Transverse colon (tissue), 4 donors: ENCODE measurements around the gene CBL. TPM values are rescaled to one million over a fixed set of nuclear protein-coding genes. Genes with fewer than 3 reads are reported as not detected.
A peak's percentile ranks its signal among the peaks of the same experiment; 100 is the strongest.

Source experiments
- DNase-seq: peaks from one replicate; pipeline ENCODE4 v3.0.0-alpha.2; 2019
- H3K27ac ChIP-seq, 4 donors: fragments of 200-600 bp; sonication (generic); 2 replicates each; pipeline ENCODE4 v1.5.1; 2016 to 2018; ENCODE audit warnings: inconsistent platforms in 4 of 4
- H3K27me3 ChIP-seq: fragments of 200-600 bp; sonication (generic); 2 replicates; pipeline ENCODE4 v1.5.1; 2017; ENCODE audit warnings: inconsistent platforms
- H3K36me3 ChIP-seq, 4 donors: fragments of 200-600 bp; sonication (generic); 2 replicates each; pipeline ENCODE4 v1.5.1; 2017 to 2019; ENCODE audit warnings: inconsistent platforms in 4 of 4
- H3K4me1 ChIP-seq, 4 donors: fragments of 200-600 bp; sonication (generic); 2 replicates each; pipeline ENCODE4 v1.5.1; 2017 to 2020; ENCODE audit warnings: inconsistent platforms in 4 of 4
- H3K4me3 ChIP-seq, 4 donors: fragments of 200-600 bp; sonication (generic); 1 replicate in 1 of 4; 2 replicates in 3 of 4; pipeline versions ENCODE4 v1.5.1 to v1.6.1; 2017 to 2019; ENCODE audit warnings: inconsistent platforms in 4 of 4
- H3K9me3 ChIP-seq, 2 donors: fragments of 200-600 bp; sonication (generic); 2 replicates each; pipeline ENCODE4 v1.5.1; 2017 to 2019; ENCODE audit warnings: inconsistent platforms in 2 of 2
- CTCF ChIP-seq, 5 experiments: fragments of 200-600 bp in 3 of 5; fragments of 450-650 bp in 2 of 5; sonication (generic) in 3 of 5; IDR thresholded peaks; 1 replicate in 2 of 5; 2 replicates in 3 of 5; pipeline ENCODE4 v1.5.1; 2016 to 2017; ENCODE audit warnings: antibody characterized with exemption in 5 of 5, inconsistent platforms in 3 of 5, mild to moderate bottlenecking in 2 of 5, moderate library complexity in 1 of 5
- EP300 ChIP-seq: sonication (generic); formaldehyde crosslinking; IDR thresholded peaks from one replicate; pipeline ENCODE4 v1.6.1; 2017; ENCODE audit warnings: antibody characterized with exemption, low read depth
- POLR2A ChIP-seq: fragments of 450-650 bp; IDR thresholded peaks from one replicate; pipeline ENCODE4 v1.6.1; 2016; ENCODE audit warnings: antibody characterized with exemption, mild to moderate bottlenecking, moderate library complexity
- POLR2AphosphoS5 ChIP-seq, 3 donors: sonication (generic); formaldehyde crosslinking; IDR thresholded peaks; one replicate each; pipeline ENCODE4 v1.6.1; 2016; ENCODE audit warnings: antibody characterized with exemption in 3 of 3
- WGBS, 2 donors: methylation state at CpG; one replicate each; pipeline ENCODE4 v1.1.5; 2018; ENCODE audit warnings: low coverage in 1 of 2; 5-methylcytosine and 5-hydroxymethylcytosine counted together
- in situ Hi-C, 4 donors: fragments of 200-750 bp; cut with MboI; loops; one replicate each; pipeline versions ENCODE4 v1.15.0 to v1.15.1; 2017; ENCODE audit warnings: low sequenced_read_pairs in 3 of 4, low pct_ligation_motif_present in 1 of 4, low pct_unique_long_range_greater_than_20kb in 1 of 4
- intact Hi-C: fragments of 100-400 bp; cut with DNase I; formaldehyde crosslinking; loops from one replicate; pipeline ENCODE4 v1.15.1; 2023; ENCODE audit warnings: low total_unique reads
- total RNA-seq, 4 donors: library from RNA; depleted of rRNA; stranded (reverse); fragments of >200 nt; gene quantifications; one replicate each; pipeline ENCODE4 v1.1.0, GENCODE V29; 2016

CBL gene
- total RNA-seq, 4 donors from 2014 or later = 6.8 to 18.7 (median 12.4) TPM

GRCh38 chr11:119202554-119202953, 3.6 kb upstream of the CBL start:
- WGBS, 2 donors = 80 to 88% methylated on average over 1 to 7 of the region's 7 CpGs
- intact Hi-C loops = no loop called here

GRCh38 chr11:119204066-119204465, 2.1 kb upstream of the CBL start:
- in situ Hi-C loops = no loop called here
- H3K4me1 ChIP-seq = peaks cover 2 to 26% (median 11%) of the 10 kb centered on the region in 4 donors
- intact Hi-C loops = no loop called here
- H3K27ac ChIP-seq = no peak overlapping the region
- WGBS, 2 donors = 88 to 94% methylated on average over 8 to 9 of the region's 9 CpGs
- no peaks in the 10 kb centered on the region for H3K36me3 ChIP-seq
- TF ChIP-seq POLR2A (no peak), CTCF (IDR thresholded peaks at IDR 0.05) (no peak), EP300 (no peak), POLR2AphosphoS5 (IDR thresholded peaks at IDR 0.05) (no peak)
- H3K27me3 ChIP-seq = no peaks in the 10 kb centered on the region
- DNase-seq = no peak
- no peak overlapping the region for H3K4me3 ChIP-seq
- H3K9me3 ChIP-seq = no peaks in the 10 kb centered on the region

More at GRCh38 chr11:119202554-119202953, 3.6 kb upstream of the CBL start:
- Histone ChIP-seq H3K27ac (no peak overlapping the region), H3K36me3 (no peaks in the 10 kb centered on the region), H3K9me3 (no peaks in the 10 kb centered on the region), H3K27me3 (no peaks in the 10 kb centered on the region), H3K4me1 (peaks cover under 1 to 15% (median 7%) of the 10 kb centered on the region in 4 donors), H3K4me3 (no peak overlapping the region)
- TF ChIP-seq POLR2A = no peak
- no peak for TF ChIP-seq EP300
- no peak for TF ChIP-seq POLR2AphosphoS5 (IDR thresholded peaks at IDR 0.05)
- no peak for TF ChIP-seq CTCF (IDR thresholded peaks at IDR 0.05)
- no peak for DNase-seq
- in situ Hi-C loops = no loop called here

GRCh38 chr11:119205080-119205479, 1.1 kb upstream of the CBL start:
- Histone ChIP-seq H3K27me3 (no peaks in the 10 kb centered on the region), H3K27ac (peak overlapping the region; percentile 92 to 96 (median 94)), H3K4me3 (peak overlapping the region in 2 of 4 donors; percentile 85 to 86), H3K4me1 (peaks cover 2 to 26% (median 11%) of the 10 kb centered on the region in 4 donors), H3K36me3 (no peaks in the 10 kb centered on the region), H3K9me3 (no peaks in the 10 kb centered on the region)
- in situ Hi-C loops = no loop called here
- intact Hi-C loops = loop anchor here (5.0 kb wide), 1 partner anchor 117 kb away; no protein-coding TSS in a partner anchor
- TF ChIP-seq EP300 (no peak), POLR2A (no peak), POLR2AphosphoS5 (IDR thresholded peaks at IDR 0.05) (no peak), CTCF (IDR thresholded peaks at IDR 0.05) (no peak)
- DNase-seq = no peak
- WGBS, 2 donors = 28 to 61% methylated on average over 3 to 10 of the region's 10 CpGs

GRCh38 chr11:119206511-119207414, 624 bp downstream of the CBL start:
- Histone ChIP-seq H3K9me3 (no peaks in the 10 kb centered on the region), H3K36me3 (no peaks in the 10 kb centered on the region), H3K27ac (peak overlapping the region; percentile 92 to 96 (median 94)), H3K27me3 (no peaks in the 10 kb centered on the region), H3K4me3 (peak overlapping the region; percentile 61 to 86 (median 82)), H3K4me1 (peaks cover 2 to 26% (median 11%) of the 10 kb centered on the region in 4 donors)
- in situ Hi-C loops = no loop called here
- DNase-seq = peak; percentile 55
- no peak for TF ChIP-seq POLR2A
- TF ChIP-seq CTCF (IDR thresholded peaks at IDR 0.05) = no peak
- no peak for TF ChIP-seq EP300
- no peak for TF ChIP-seq POLR2AphosphoS5 (IDR thresholded peaks at IDR 0.05)
- 0 to 1% methylated on average over 1 to 41 of the region's 41 CpGs for WGBS, 2 donors
- intact Hi-C loops = loop anchor here (5.0 kb wide), 1 partner anchor 116 kb away; no protein-coding TSS in a partner anchor
